SU-DHL-6 (cell line): ENCODE data around the gene HIGD2B.
"Not testable (repeated sequence)": the region's sequence is repeated elsewhere in the genome, so short reads cannot be mapped to it uniquely, and the experiment has no call there.

Experiments
- H2AFZ ChIP-seq: fragments of 200-600 bp; sonication (generic); 2 replicates; pipeline ENCODE4 v1.6.1; 2014; ENCODE audit warnings: low read depth, mild to moderate bottlenecking, moderate library complexity, mixed read lengths, antibody characterized with exemption, low read length; ENCODE audit not compliant: severe bottlenecking
- H3F3A ChIP-seq: fragments of 200-600 bp; shearing (Covaris generic); 2 replicates; pipeline ENCODE4 v1.6.0; 2016; ENCODE audit warnings: antibody characterized with exemption, mild to moderate bottlenecking; ENCODE audit not compliant: insufficient read depth
- H3K27ac ChIP-seq: fragments of 200-600 bp; sonication (generic); 2 replicates; pipeline ENCODE4 v1.5.1; 2016; ENCODE audit warnings: low read depth, mild to moderate bottlenecking, low read length, moderate library complexity, mixed read lengths
- H3K27me3 ChIP-seq: fragments of 200-600 bp; sonication (generic), shearing (Covaris generic); 2 replicates; pipeline ENCODE4 v1.6.0; 2014; ENCODE audit warnings: mild to moderate bottlenecking, low read length
- H3K36me3 ChIP-seq: fragments of 200-600 bp; sonication (generic); 2 replicates; pipeline ENCODE4 v1.6.1; 2014; ENCODE audit warnings: mild to moderate bottlenecking, low read length, mixed read lengths
- H3K4me2 ChIP-seq: fragments of 300-600, 200-600 bp; shearing (Covaris generic), sonication (generic); 2 replicates; pipeline ENCODE4 v1.6.0; 2014; ENCODE audit warnings: low read length, low read depth, mild to moderate bottlenecking; ENCODE audit not compliant: poor library complexity, severe bottlenecking
- H3K4me3 ChIP-seq: fragments of 200-600 bp; sonication (generic); 2 replicates; pipeline ENCODE4 v1.5.1; 2014; ENCODE audit warnings: antibody characterized with exemption, low read length, mild to moderate bottlenecking, mixed read lengths; ENCODE audit not compliant: insufficient read depth, poor library complexity, severe bottlenecking
- H3K79me2 ChIP-seq: fragments of 200-600 bp; sonication (generic); 2 replicates; pipeline ENCODE4 v1.6.1; 2014; ENCODE audit warnings: mild to moderate bottlenecking, low read length, moderate library complexity; ENCODE audit not compliant: insufficient read depth
- H3K9ac ChIP-seq: fragments of 200-600 bp; sonication (generic); 2 replicates; pipeline ENCODE4 v1.7.0; 2014; ENCODE audit warnings: mild to moderate bottlenecking, low read length
- H3K9me2 ChIP-seq: fragments of 200-600 bp; sonication (generic); replicated peaks from 2 replicates; pipeline ENCODE4 v1.6.1; 2014; ENCODE audit warnings: low read length; ENCODE audit not compliant: insufficient read depth
- H3K9me3 ChIP-seq: fragments of 200-600 bp; sonication (generic); 2 replicates; pipeline ENCODE4 v1.6.1; 2014; ENCODE audit warnings: low read length, mixed read lengths; ENCODE audit not compliant: insufficient read depth
- H4K20me1 ChIP-seq: fragments of 200-600 bp; sonication (generic); 2 replicates; pipeline ENCODE4 v1.6.1; 2014; ENCODE audit warnings: low read depth, mild to moderate bottlenecking, antibody characterized with exemption, low read length, moderate library complexity, mixed read lengths
- EZH2phosphoT487 ChIP-seq: fragments of 200-600 bp; sonication (generic), shearing (Covaris generic); conservative IDR thresholded peaks from 2 replicates; pipeline ENCODE4 v1.6.1; 2018; ENCODE audit warnings: mild to moderate bottlenecking, antibody characterized with exemption, low read length, moderate library complexity, mixed read lengths
- TF ChIP-seq, protein P1 (sequence below): fragments of 200-600 bp; sonication (generic); IDR thresholded peaks from one replicate; pipeline ENCODE4 v1.5.1; 2017; ENCODE audit warnings: antibody characterized with exemption, mild to moderate bottlenecking, low read length, moderate library complexity; ENCODE audit not compliant: insufficient read depth, poor library complexity, severe bottlenecking

HIGD2B gene

DNA sequence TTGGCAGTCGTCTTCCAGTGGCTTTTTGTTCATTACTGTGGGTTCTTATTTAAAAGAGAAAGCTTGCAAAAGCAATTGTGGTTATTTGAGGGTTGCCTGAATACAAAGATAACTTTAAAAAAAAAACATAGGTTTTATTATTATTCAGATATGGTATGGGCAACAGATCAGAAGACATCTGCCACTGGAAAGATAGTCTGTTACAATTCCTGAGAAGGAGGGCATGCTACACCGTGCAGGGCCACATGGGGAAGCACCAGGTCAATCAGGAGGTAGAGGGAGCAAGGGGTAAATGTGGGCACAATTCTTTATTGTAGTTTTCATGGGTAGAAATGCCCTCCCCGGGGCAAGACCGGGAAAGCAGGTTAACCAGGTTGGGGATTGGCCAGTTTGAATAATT is 46.5 kb upstream of the HIGD2B start:
- Histone ChIP-seq H3K4me2 (no peak overlapping the region), H3K36me3 (0 out of 2 replicates have a peak, but pooled peaks cover 4% of the 10 kb centered on the region), H2AFZ (no peak overlapping the region), H3K27me3 (no peaks in the 10 kb centered on the region), H3K4me3 (no peak overlapping the region), H3K9ac (no peak overlapping the region), H3K27ac (no peak overlapping the region), H3K79me2 (no peaks in the 10 kb centered on the region), H3K9me3 (no peaks in the 10 kb centered on the region), H3F3A (no peaks in the 10 kb centered on the region), H3K9me2 (no peaks in the 10 kb centered on the region), H4K20me1 (no peaks in the 10 kb centered on the region)
- TF ChIP-seq EZH2phosphoT487: no peak
- TF ChIP-seq, protein P1, sequence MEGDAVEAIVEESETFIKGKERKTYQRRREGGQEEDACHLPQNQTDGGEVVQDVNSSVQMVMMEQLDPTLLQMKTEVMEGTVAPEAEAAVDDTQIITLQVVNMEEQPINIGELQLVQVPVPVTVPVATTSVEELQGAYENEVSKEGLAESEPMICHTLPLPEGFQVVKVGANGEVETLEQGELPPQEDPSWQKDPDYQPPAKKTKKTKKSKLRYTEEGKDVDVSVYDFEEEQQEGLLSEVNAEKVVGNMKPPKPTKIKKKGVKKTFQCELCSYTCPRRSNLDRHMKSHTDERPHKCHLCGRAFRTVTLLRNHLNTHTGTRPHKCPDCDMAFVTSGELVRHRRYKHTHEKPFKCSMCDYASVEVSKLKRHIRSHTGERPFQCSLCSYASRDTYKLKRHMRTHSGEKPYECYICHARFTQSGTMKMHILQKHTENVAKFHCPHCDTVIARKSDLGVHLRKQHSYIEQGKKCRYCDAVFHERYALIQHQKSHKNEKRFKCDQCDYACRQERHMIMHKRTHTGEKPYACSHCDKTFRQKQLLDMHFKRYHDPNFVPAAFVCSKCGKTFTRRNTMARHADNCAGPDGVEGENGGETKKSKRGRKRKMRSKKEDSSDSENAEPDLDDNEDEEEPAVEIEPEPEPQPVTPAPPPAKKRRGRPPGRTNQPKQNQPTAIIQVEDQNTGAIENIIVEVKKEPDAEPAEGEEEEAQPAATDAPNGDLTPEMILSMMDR: no peak

DNA sequence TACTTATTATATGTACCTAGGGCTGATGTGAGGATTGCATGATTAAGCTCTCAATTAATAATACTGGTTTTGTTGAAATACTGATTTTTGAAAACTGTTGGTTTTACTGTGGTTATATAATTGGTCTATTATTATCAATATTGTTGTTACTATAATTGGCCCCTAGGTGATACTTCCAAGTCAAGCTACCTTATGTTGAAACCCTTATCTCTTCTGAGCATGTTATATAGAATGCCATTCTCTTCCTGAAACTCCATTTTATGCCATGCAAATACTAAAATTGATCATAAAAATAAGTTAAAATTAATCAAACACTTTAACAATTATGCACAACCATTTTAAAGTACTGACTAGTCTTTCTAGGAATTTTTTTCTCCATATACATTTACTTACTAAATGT is 46.1 kb upstream of the HIGD2B start:
- Histone ChIP-seq H3K9ac (no peak overlapping the region), H3K27me3 (no peaks in the 10 kb centered on the region), H3K36me3 (0 out of 2 replicates have a peak, but pooled peaks cover 1% of the 10 kb centered on the region), H3K9me3 (no peaks in the 10 kb centered on the region), H4K20me1 (no peaks in the 10 kb centered on the region), H3K79me2 (no peaks in the 10 kb centered on the region), H3F3A (no peaks in the 10 kb centered on the region), H3K9me2 (no peaks in the 10 kb centered on the region), H3K4me2 (no peak overlapping the region), H3K27ac (no peak overlapping the region), H3K4me3 (no peak overlapping the region), H2AFZ (no peak overlapping the region)
- TF ChIP-seq EZH2phosphoT487: no peak
- TF ChIP-seq, protein P1: no peak

DNA sequence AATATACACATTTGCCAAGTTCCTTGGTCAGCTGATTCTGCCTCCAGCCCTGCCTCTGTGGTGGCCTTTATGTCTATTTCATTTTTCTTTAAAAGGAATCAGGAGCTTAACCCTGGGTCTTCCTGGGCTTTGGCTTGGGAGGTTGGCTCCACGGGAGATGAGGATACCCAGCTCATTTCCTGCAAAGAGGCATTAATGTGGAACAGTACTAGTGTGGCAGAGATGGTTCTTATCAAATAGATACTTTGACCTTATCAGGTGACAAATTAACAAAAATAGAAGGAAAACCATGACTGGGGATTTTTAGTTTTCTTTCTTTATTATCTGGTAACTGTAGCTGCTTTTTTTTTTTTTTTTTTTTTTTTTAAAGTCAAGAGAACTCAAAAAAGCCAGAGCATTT is 42.8 kb upstream of the HIGD2B start:
- no peaks in the 10 kb centered on the region for H3K9me2 ChIP-seq
- H3K9me3 ChIP-seq: no peaks in the 10 kb centered on the region
- H3F3A ChIP-seq: no peaks in the 10 kb centered on the region
- no peaks in the 10 kb centered on the region for H3K79me2 ChIP-seq
- H4K20me1 ChIP-seq: no peaks in the 10 kb centered on the region
- H3K9ac ChIP-seq: no peak overlapping the region
- no peak overlapping the region for H3K27ac ChIP-seq
- no peak overlapping the region for H3K4me3 ChIP-seq
- H3K27me3 ChIP-seq: no peaks in the 10 kb centered on the region
- H3K4me2 ChIP-seq: no peak overlapping the region
- no peak for TF ChIP-seq EZH2phosphoT487
- TF ChIP-seq, protein P1: no peak
- H3K36me3 ChIP-seq: no peaks in the 10 kb centered on the region
- H2AFZ ChIP-seq: no peak overlapping the region

DNA sequence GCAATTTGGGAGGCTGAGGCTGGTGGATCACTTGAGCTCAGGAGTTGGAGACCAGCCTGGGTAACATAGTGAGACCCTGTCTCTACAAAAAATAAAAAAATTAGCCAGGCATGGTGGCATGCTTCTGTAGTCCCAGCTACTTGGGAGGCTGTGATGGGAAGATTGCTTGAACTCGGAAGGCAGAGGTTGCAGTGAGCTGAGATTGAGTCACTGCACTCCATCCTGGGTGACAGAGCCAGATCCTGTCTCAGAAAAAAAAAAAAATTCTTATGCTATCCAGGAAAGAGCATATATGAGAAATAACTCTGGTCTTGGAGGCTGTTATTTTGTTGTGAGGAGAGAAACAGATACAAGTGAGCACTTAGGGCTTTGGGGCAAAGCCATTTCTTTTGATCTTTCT is 42.3 kb upstream of the HIGD2B start:
- H3K9me2 ChIP-seq, H3K36me3 ChIP-seq, H3K9me3 ChIP-seq, H4K20me1 ChIP-seq, H3K9ac ChIP-seq, H3F3A ChIP-seq, H3K79me2 ChIP-seq, H3K4me3 ChIP-seq, H3K27me3 ChIP-seq, H3K27ac ChIP-seq, H3K4me2 ChIP-seq, H2AFZ ChIP-seq: not testable (repeated sequence)
